Measurements from ENCODE around the gene GNAI2.

GNAI2 gene

GRCh38 chr3:50248387-50248786, 12.4 kb downstream of the GNAI2 start:
- no peak for TF ChIP-seq ESRRG (CRISPR knock-in tag; IDR thresholded peaks at IDR 0.05)
- no peak for TF ChIP-seq BACH2 (CRISPR knock-in tag; IDR thresholded peaks at IDR 0.05; ENCODE audit: borderline replicate concordance)
- TF ChIP-seq ZNF8 (CRISPR knock-in tag; IDR thresholded peaks at IDR 0.05) = no peak
- TF ChIP-seq SNAI2 (CRISPR knock-in tag; IDR thresholded peaks at IDR 0.05) = no peak
- TF ChIP-seq ZFP3 (CRISPR knock-in tag; IDR thresholded peaks at IDR 0.05) = no peak
- no peak for TF ChIP-seq ZNF70 (CRISPR knock-in tag; IDR thresholded peaks at IDR 0.05)
- no peak for TF ChIP-seq PPARA (CRISPR knock-in tag; IDR thresholded peaks at IDR 0.05; ENCODE audit: borderline replicate concordance)
- no peak for TF ChIP-seq ZFP30 (CRISPR knock-in tag; IDR thresholded peaks at IDR 0.05)
- TF ChIP-seq, protein P1, sequence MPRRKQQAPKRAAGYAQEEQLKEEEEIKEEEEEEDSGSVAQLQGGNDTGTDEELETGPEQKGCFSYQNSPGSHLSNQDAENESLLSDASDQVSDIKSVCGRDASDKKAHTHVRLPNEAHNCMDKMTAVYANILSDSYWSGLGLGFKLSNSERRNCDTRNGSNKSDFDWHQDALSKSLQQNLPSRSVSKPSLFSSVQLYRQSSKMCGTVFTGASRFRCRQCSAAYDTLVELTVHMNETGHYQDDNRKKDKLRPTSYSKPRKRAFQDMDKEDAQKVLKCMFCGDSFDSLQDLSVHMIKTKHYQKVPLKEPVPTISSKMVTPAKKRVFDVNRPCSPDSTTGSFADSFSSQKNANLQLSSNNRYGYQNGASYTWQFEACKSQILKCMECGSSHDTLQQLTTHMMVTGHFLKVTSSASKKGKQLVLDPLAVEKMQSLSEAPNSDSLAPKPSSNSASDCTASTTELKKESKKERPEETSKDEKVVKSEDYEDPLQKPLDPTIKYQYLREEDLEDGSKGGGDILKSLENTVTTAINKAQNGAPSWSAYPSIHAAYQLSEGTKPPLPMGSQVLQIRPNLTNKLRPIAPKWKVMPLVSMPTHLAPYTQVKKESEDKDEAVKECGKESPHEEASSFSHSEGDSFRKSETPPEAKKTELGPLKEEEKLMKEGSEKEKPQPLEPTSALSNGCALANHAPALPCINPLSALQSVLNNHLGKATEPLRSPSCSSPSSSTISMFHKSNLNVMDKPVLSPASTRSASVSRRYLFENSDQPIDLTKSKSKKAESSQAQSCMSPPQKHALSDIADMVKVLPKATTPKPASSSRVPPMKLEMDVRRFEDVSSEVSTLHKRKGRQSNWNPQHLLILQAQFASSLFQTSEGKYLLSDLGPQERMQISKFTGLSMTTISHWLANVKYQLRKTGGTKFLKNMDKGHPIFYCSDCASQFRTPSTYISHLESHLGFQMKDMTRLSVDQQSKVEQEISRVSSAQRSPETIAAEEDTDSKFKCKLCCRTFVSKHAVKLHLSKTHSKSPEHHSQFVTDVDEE (CRISPR knock-in tag; IDR thresholded peaks at IDR 0.05) = no peak
- no peak for TF ChIP-seq CSDC2 (CRISPR knock-in tag; IDR thresholded peaks at IDR 0.05)
- TF ChIP-seq CREB5 (CRISPR knock-in tag; IDR thresholded peaks at IDR 0.05; ENCODE audit: low read depth) = no peak
- no peak for TF ChIP-seq OSR1 (CRISPR knock-in tag; IDR thresholded peaks at IDR 0.05)
- no peak for TF ChIP-seq TOX (CRISPR knock-in tag; IDR thresholded peaks at IDR 0.05; ENCODE audit: borderline replicate concordance)
- ATAC-seq = no peak

DNA sequence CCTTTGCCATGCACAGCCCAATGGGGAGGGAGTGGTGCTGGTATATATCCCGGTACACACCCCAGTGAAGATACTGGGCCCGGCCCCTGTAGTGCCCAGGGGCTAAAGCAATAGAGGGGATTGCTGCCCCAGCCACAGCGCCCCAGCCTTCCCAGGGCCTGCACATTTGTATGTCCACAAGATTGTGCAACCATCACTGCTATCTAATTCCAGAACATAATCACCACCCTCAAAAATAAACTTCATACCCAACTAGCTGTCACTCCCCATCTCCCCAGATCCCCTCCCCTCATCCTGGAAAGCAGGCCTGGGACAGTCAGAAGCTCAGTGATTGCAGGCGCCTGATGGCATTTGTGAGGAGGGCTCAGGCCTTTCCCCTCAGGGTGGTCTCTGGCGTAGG, 13.5 kb downstream of the GNAI2 start:
- no peak for TF ChIP-seq SNAI2 (CRISPR knock-in tag; IDR thresholded peaks at IDR 0.05)
- no peak for TF ChIP-seq ZFP30 (CRISPR knock-in tag; IDR thresholded peaks at IDR 0.05)
- TF ChIP-seq, protein P2, sequence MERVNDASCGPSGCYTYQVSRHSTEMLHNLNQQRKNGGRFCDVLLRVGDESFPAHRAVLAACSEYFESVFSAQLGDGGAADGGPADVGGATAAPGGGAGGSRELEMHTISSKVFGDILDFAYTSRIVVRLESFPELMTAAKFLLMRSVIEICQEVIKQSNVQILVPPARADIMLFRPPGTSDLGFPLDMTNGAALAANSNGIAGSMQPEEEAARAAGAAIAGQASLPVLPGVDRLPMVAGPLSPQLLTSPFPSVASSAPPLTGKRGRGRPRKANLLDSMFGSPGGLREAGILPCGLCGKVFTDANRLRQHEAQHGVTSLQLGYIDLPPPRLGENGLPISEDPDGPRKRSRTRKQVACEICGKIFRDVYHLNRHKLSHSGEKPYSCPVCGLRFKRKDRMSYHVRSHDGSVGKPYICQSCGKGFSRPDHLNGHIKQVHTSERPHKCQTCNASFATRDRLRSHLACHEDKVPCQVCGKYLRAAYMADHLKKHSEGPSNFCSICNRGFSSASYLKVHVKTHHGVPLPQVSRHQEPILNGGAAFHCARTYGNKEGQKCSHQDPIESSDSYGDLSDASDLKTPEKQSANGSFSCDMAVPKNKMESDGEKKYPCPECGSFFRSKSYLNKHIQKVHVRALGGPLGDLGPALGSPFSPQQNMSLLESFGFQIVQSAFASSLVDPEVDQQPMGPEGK (CRISPR knock-in tag; IDR thresholded peaks at IDR 0.05; ENCODE audit: borderline replicate concordance) = no peak
- TF ChIP-seq CSRNP3 (CRISPR knock-in tag; IDR thresholded peaks at IDR 0.05) = no peak
- no peak for TF ChIP-seq CREB5 (CRISPR knock-in tag; IDR thresholded peaks at IDR 0.05; ENCODE audit: low read depth)
- no peak for TF ChIP-seq POU6F1 (CRISPR knock-in tag; IDR thresholded peaks at IDR 0.05; ENCODE audit: borderline replicate concordance, low read depth)
- no peak for TF ChIP-seq CSDC2 (CRISPR knock-in tag; IDR thresholded peaks at IDR 0.05)
- no peak for TF ChIP-seq ZNF70 (CRISPR knock-in tag; IDR thresholded peaks at IDR 0.05)
- no peak for TF ChIP-seq ZC3H10 (CRISPR knock-in tag; IDR thresholded peaks at IDR 0.05)
- no peak for TF ChIP-seq ZNF8 (CRISPR knock-in tag; IDR thresholded peaks at IDR 0.05)
- TF ChIP-seq ISL1 (CRISPR knock-in tag; IDR thresholded peaks at IDR 0.05) = no peak
- TF ChIP-seq BACH2 (CRISPR knock-in tag; IDR thresholded peaks at IDR 0.05; ENCODE audit: borderline replicate concordance) = no peak
- no peak for TF ChIP-seq GLIS3 (CRISPR knock-in tag; IDR thresholded peaks at IDR 0.05)
- TF ChIP-seq ZNF565 (CRISPR knock-in tag; conservative IDR thresholded peaks at IDR 0.05; ENCODE audit: low read depth) = no peak

GRCh38 chr3:50250514-50250913, 14.5 kb downstream of the GNAI2 start:
- no peak for ATAC-seq
- TF ChIP-seq ZC3H10 (CRISPR knock-in tag; IDR thresholded peaks at IDR 0.05) (no peak), ZNF70 (CRISPR knock-in tag; IDR thresholded peaks at IDR 0.05) (no peak), CREB5 (CRISPR knock-in tag; IDR thresholded peaks at IDR 0.05; ENCODE audit: low read depth) (no peak), ZFP3 (CRISPR knock-in tag; IDR thresholded peaks at IDR 0.05) (no peak), PPARA (CRISPR knock-in tag; IDR thresholded peaks at IDR 0.05; ENCODE audit: borderline replicate concordance) (no peak), ESRRG (CRISPR knock-in tag; IDR thresholded peaks at IDR 0.05) (no peak), OSR1 (CRISPR knock-in tag; IDR thresholded peaks at IDR 0.05) (no peak), CSRNP3 (CRISPR knock-in tag; IDR thresholded peaks at IDR 0.05) (no peak), POU6F1 (CRISPR knock-in tag; IDR thresholded peaks at IDR 0.05; ENCODE audit: borderline replicate concordance, low read depth) (no peak), ARNTL (CRISPR knock-in tag; IDR thresholded peaks at IDR 0.05; ENCODE audit: borderline replicate concordance, low read depth) (no peak), ZNF565 (CRISPR knock-in tag; conservative IDR thresholded peaks at IDR 0.05; ENCODE audit: low read depth) (no peak)

More for the DNA sequence above, 13.5 kb downstream of the GNAI2 start:
- no peak for ATAC-seq

Data from SK-N-SH treated with all-trans-retinoic acid at 6 μM for 48 hours (cell line).